PC-9 (cell line): ENCODE measurements around the gene LIN7C. TPM values are rescaled to one million over a fixed set of nuclear protein-coding genes. Genes with fewer than 3 reads are reported as not detected.
"Not testable (repeated sequence)": the region's sequence is repeated elsewhere in the genome, so short reads cannot be mapped to it uniquely, and the experiment has no call there.

Experiments
- BruUV-seq: library from RNA; stranded (reverse); fragments of 400-500 nt; replicated peaks from 2 replicates; lab custom pipeline; 2021; lab: Mats Ljungman, UMichigan
- CTCF ChIA-PET: fragments of 300-600 bp; sonication (Branson Sonifier 250); formaldehyde crosslinking; loops from one replicate; lab custom pipeline; 2022; ENCODE audit warnings: antibody characterized with exemption; lab: Charles Lee
- POLR2A ChIA-PET: fragments of 300-600 bp; sonication (Branson Sonifier 250); formaldehyde crosslinking; loops from one replicate; lab custom pipeline; 2022; ENCODE audit warnings: antibody characterized with exemption; ENCODE audit not compliant: unreplicated experiment; lab: Charles Lee
- DNase-seq, 2 experiments: peaks; one replicate each; pipeline versions ENCODE4 v3.0.0 to v3.0.0-alpha.2; 2015 to 2022; ENCODE audit warnings: mixed read lengths in 1 of 2
- H2AFZ ChIP-seq: fragments of 200-600 bp; sonication (generic); 2 replicates; pipeline ENCODE4 v1.8.1; 2017; ENCODE audit warnings: antibody characterized with exemption
- H3F3A ChIP-seq: fragments of 200-600 bp; sonication (generic); 2 replicates; pipeline ENCODE4 v1.8.1; 2017; ENCODE audit warnings: antibody characterized with exemption, mild to moderate bottlenecking, low read depth; ENCODE audit not compliant: insufficient read depth
- H3K27ac ChIP-seq: fragments of 200-600 bp; sonication (generic); 2 replicates; pipeline ENCODE4 v1.6.1; 2016; ENCODE audit warnings: mixed run types
- H3K27me3 ChIP-seq: fragments of 200-600 bp; sonication (generic); 2 replicates; pipeline ENCODE4 v1.6.1; 2016; ENCODE audit warnings: low read depth, mixed run types; ENCODE audit not compliant: insufficient read depth
- H3K36me3 ChIP-seq: fragments of 200-600 bp; sonication (generic); 2 replicates; pipeline ENCODE4 v1.6.1; 2016; ENCODE audit warnings: low read depth, mixed run types
- H3K4me1 ChIP-seq: fragments of 200-600 bp; sonication (generic); replicated peaks from 2 replicates; pipeline ENCODE4 v1.6.1; 2016; ENCODE audit warnings: mixed run types; ENCODE audit not compliant: insufficient read depth
- H3K4me2 ChIP-seq: fragments of 200-600 bp; sonication (generic); 2 replicates; pipeline ENCODE4 v1.6.1; 2017; ENCODE audit warnings: mixed run types
- H3K4me3 ChIP-seq: fragments of 200-600 bp; sonication (generic); 2 replicates; pipeline ENCODE4 v1.6.1; 2016; ENCODE audit warnings: mixed run types
- H3K79me2 ChIP-seq: fragments of 200-600 bp; sonication (generic); 2 replicates; pipeline ENCODE4 v1.6.1; 2017; ENCODE audit warnings: low read depth, mixed run types
- H3K9me2 ChIP-seq: fragments of 200-600 bp; sonication (generic); 2 replicates; pipeline ENCODE4 v1.8.1; 2017; ENCODE audit warnings: mild to moderate bottlenecking; ENCODE audit not compliant: insufficient read depth
- H3K9me3 ChIP-seq: fragments of 200-600 bp; sonication (generic); 2 replicates; pipeline ENCODE4 v1.8.1; 2016; ENCODE audit warnings: low read depth; ENCODE audit not compliant: insufficient read depth
- H4K20me1 ChIP-seq: fragments of 200-600 bp; sonication (generic); 2 replicates; pipeline ENCODE4 v1.8.1; 2017; ENCODE audit not compliant: insufficient read depth
- CTCF ChIP-seq: fragments of 200-600 bp; sonication (generic); conservative IDR thresholded peaks from 2 replicates; pipeline ENCODE4 v1.6.1; 2017; ENCODE audit warnings: mixed run types, antibody characterized with exemption, mild to moderate bottlenecking, moderate library complexity
- EZH2 ChIP-seq: fragments of 200-600 bp; sonication (generic); IDR thresholded peaks from 2 replicates; pipeline ENCODE4 v1.8.0; 2017; ENCODE audit warnings: antibody characterized with exemption, low read depth
- intact Hi-C: fragments of 100-400 bp; cut with micrococcal nuclease; formaldehyde crosslinking; loops from one replicate; pipeline ENCODE4 v1.10.0; 2022; ENCODE audit not compliant: unreplicated experiment
- total RNA-seq: library from RNA; stranded (reverse); gene quantifications from 2 replicates; pipeline ENCODE4 v1.2.3, GENCODE V29; 2021

LIN7C gene
- total RNA-seq, 1 experiment from 2014 or later, result 30.6 TPM

GRCh38 chr11:27451244-27451965 lies 55.2 kb downstream of the LIN7C start:
- TF ChIP-seq CTCF, result no peak
- TF ChIP-seq EZH2, result no peak
- no TSS peak for BruUV-seq
- DNase-seq, result no peak
- H3K4me2 ChIP-seq, result peak overlapping the region; percentile 43
- peaks cover 6% of the 10 kb centered on the region for H3K9me3 ChIP-seq
- 0 out of 2 replicates have a peak, but pooled peaks cover 7% of the 10 kb centered on the region for H3K36me3 ChIP-seq
- no peaks in the 10 kb centered on the region for H4K20me1 ChIP-seq
- no peak overlapping the region for H2AFZ ChIP-seq
- no peaks in the 10 kb centered on the region for H3K9me2 ChIP-seq
- H3F3A ChIP-seq, result peaks cover 33% of the 10 kb centered on the region
- H3K4me3 ChIP-seq, result no peak overlapping the region
- POLR2A ChIA-PET, result interaction anchor here (0.6 kb wide), 1 partner anchor 13 kb away, joined by 7 read pairs; no protein-coding TSS in a partner anchor
- H3K27me3 ChIP-seq, result no peaks in the 10 kb centered on the region
- H3K4me1 ChIP-seq, result peaks cover 67% of the 10 kb centered on the region
- H3K79me2 ChIP-seq, result peaks cover 78% of the 10 kb centered on the region
- peak overlapping the region; percentile 36 for H3K27ac ChIP-seq
- CTCF ChIA-PET, result interaction anchor here (0.7 kb wide), 1 partner anchor 1023 kb away, joined by 3 read pairs; no protein-coding TSS in a partner anchor
- intact Hi-C loops, result no loop called here

DNA sequence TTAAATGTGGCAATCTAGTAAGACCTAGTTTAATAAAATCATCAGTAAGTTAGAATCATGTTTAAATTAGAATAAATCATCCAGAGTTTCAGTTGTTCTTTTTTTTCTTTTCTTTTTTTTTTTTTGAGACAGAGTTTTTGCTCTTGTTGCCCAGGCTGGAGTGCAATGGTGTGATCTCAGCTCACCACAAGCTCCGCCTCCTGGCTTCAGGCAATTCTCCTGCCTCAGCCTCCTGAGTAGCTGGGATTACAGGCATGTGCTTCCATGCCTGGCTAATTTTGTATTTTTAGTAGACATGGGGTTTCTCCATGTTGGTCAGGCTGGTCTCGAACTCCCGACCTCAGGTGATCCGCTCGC lies 58.4 kb downstream of the LIN7C start:
- CTCF ChIA-PET, H3K9me2 ChIP-seq, H3K9me3 ChIP-seq, H3K4me3 ChIP-seq, BruUV-seq, H3K27me3 ChIP-seq, H4K20me1 ChIP-seq, H3K36me3 ChIP-seq, H2AFZ ChIP-seq: not testable (repeated sequence)
- peak in 1 of 2 experiments; percentile 58 for DNase-seq
- peaks cover 77% of the 10 kb centered on the region for H3K79me2 ChIP-seq
- peaks cover 37% of the 10 kb centered on the region for H3F3A ChIP-seq
- POLR2A ChIA-PET, result interaction anchor here (0.6 to 0.7 kb wide), 2 partner anchors 16 to 869 kb away, joined by 12 to 20 read pairs; no protein-coding TSS in a partner anchor
- intact Hi-C loops, result loop anchor here (5.0 kb wide), 1 partner anchor 231 kb away; no protein-coding TSS in a partner anchor
- H3K4me1 ChIP-seq, result peaks cover 60% of the 10 kb centered on the region
- peak overlapping the region; percentile 63 for H3K4me2 ChIP-seq
- H3K27ac ChIP-seq, result peak overlapping the region; percentile 80

- Histone ChIP-seq H4K20me1 (no peaks in the 10 kb centered on the region), H3K27me3 (no peaks in the 10 kb centered on the region), H3K9me3 (no peaks in the 10 kb centered on the region; the same call in 1 of the 2 replicates), H3K4me3 (no peak overlapping the region), H3F3A (peaks cover 37% of the 10 kb centered on the region), H3K27ac (peak overlapping the region; percentile 80), H3K4me2 (peak overlapping the region; percentile 63), H3K9me2 (no peaks in the 10 kb centered on the region), H2AFZ (no peak overlapping the region), H3K36me3 (0 out of 2 replicates have a peak, but pooled peaks cover 7% of the 10 kb centered on the region), H3K79me2 (peaks cover 78% of the 10 kb centered on the region), H3K4me1 (peaks cover 57% of the 10 kb centered on the region)
- intact Hi-C loops, result loop anchor here (1.0 to 5.0 kb wide), 3 partner anchors 9 to 230 kb away; no protein-coding TSS in a partner anchor
- ChIA-PET POLR2A (no interaction called here), CTCF (no interaction called here)
- peak; percentile 45 to 90 for DNase-seq
- BruUV-seq, result no TSS peak
- TF ChIP-seq EZH2 (no peak), CTCF (no peak)
These were observed 59.0 kb downstream of the LIN7C start for GRCh38 chr11:27447288-27448183.
